HCT116 (cell line): ENCODE results near the gene ZBTB6. TPM values are rescaled to one million over a fixed set of nuclear protein-coding genes. Genes with fewer than 3 reads are reported as not detected.
A peak's percentile ranks its signal among the peaks of the same experiment; 100 is the strongest.

Source experiments
- ATAC-seq: fragments of 200-7000 bp; cut with Tn5 transposase; 2 replicates; pipeline ENCODE4 v1.9.1; 2020; ENCODE audit warnings: mild to moderate bottlenecking, moderate library complexity
- Bru-seq: library from RNA; stranded (reverse); fragments of 400-500 nt; gene quantifications from one replicate; lab custom pipeline; 2021; lab: Mats Ljungman, UMichigan
- BruChase-seq, 2 experiments: library from RNA; stranded (reverse); fragments of 400-500 nt; gene quantifications; one replicate each; lab custom pipeline; 2021; lab: Mats Ljungman, UMichigan
- BruUV-seq: library from RNA; stranded (reverse); fragments of 400-500 nt; replicated peaks from 2 replicates; lab custom pipeline; 2021; lab: Mats Ljungman, UMichigan
- CTCF ChIA-PET: fragments of 300-600 bp; sonication (Branson Sonifier 250); formaldehyde crosslinking; loops from one replicate; lab custom pipeline; 2021; ENCODE audit warnings: antibody characterized with exemption; lab: Charles Lee
- POLR2A ChIA-PET: fragments of 300-600, 350-600 bp; sonication (Branson Sonifier 250); formaldehyde crosslinking; loops from one replicate; lab custom pipeline; 2021; ENCODE audit warnings: antibody characterized with exemption; lab: Charles Lee
- RAD21 ChIA-PET, 2 experiments: fragments of 300-600 bp; sonication (Branson Sonifier 250); formaldehyde crosslinking; loops; one replicate each; lab custom pipeline; 2023; ENCODE audit warnings: low total read pairs in 2 of 2; ENCODE audit not compliant: uncharacterized antibody in 2 of 2, unreplicated experiment in 2 of 2, low non-redundant PET in 1 of 2; lab: Charles Lee
- DNase-seq: peaks from one replicate; pipeline ENCODE4 v3.0.0-alpha.2; 2010; ENCODE audit warnings: low read depth, low spot score
- H2AFZ ChIP-seq: fragments of 200-600 bp; shearing (Covaris generic), sonication (generic); 2 replicates; pipeline ENCODE4 v1.6.1; 2017; ENCODE audit warnings: low read depth, mixed run types, mixed read lengths, antibody characterized with exemption, low read length; ENCODE audit not compliant: poor library complexity, severe bottlenecking
- H3K27ac ChIP-seq: 2 replicates; pipeline ENCODE4 v1.5.1; 2012; ENCODE audit warnings: low read depth, low read length
- H3K27me3 ChIP-seq: fragments of 200-600 bp; sonication (generic); 2 replicates; pipeline ENCODE4 v1.6.1; 2016; ENCODE audit warnings: mixed run types, low read length, mixed read lengths; ENCODE audit not compliant: insufficient read depth
- H3K36me3 ChIP-seq, 2 experiments: fragments of 200-500 bp in 1 of 2; fragments of 200-600 bp in 1 of 2; sonication (Bioruptor generic) in 1 of 2; sonication (generic) in 1 of 2; 2 replicates each; pipeline versions ENCODE4 v1.5.1 to v1.6.1; 2014 to 2016; ENCODE audit warnings: low read length in 2 of 2, inconsistent platforms in 1 of 2, mixed read lengths in 1 of 2, mixed run types in 1 of 2; ENCODE audit not compliant: insufficient read depth in 2 of 2, control insufficient read depth in 1 of 2
- H3K4me1 ChIP-seq, 2 experiments: fragments of 200-600 bp in 1 of 2; sonication (generic) in 1 of 2; 2 replicates each; pipeline versions ENCODE4 v1.5.1 to v1.6.1; 2012 to 2017; ENCODE audit warnings: low read length in 2 of 2, inconsistent platforms in 1 of 2, mild to moderate bottlenecking in 1 of 2, mixed read lengths in 1 of 2, mixed run types in 1 of 2, moderate library complexity in 1 of 2; ENCODE audit not compliant: insufficient read depth in 2 of 2, control insufficient read depth in 1 of 2
- H3K4me2 ChIP-seq: fragments of 200-600 bp; sonication (generic); 2 replicates; pipeline ENCODE4 v1.6.1; 2017; ENCODE audit warnings: mixed run types, low read length, mixed read lengths
- H3K4me3 ChIP-seq, 2 experiments: fragments of 200-600 bp in 1 of 2; sonication (generic) in 1 of 2; replicated peaks in 1 of 2; 2 replicates each; pipeline ENCODE4 v1.5.1; 2011 to 2016; ENCODE audit warnings: low read length in 2 of 2, control low read depth in 1 of 2, low read depth in 1 of 2, mild to moderate bottlenecking in 1 of 2, mixed read lengths in 1 of 2, mixed run types in 1 of 2
- H3K79me2 ChIP-seq: fragments of 200-600 bp; sonication (generic); 2 replicates; pipeline ENCODE4 v1.6.1; 2017; ENCODE audit warnings: mild to moderate bottlenecking, mixed run types, low read length, moderate library complexity, mixed read lengths; ENCODE audit not compliant: insufficient read depth
- H3K9ac ChIP-seq: fragments of 200-600 bp; sonication (generic); 2 replicates; pipeline ENCODE4 v1.6.1; 2016; ENCODE audit warnings: low read length, mixed read lengths
- H3K9me2 ChIP-seq: fragments of 200-600 bp; sonication (generic), shearing (Covaris generic); 2 replicates; pipeline ENCODE4 v1.6.1; 2017; ENCODE audit warnings: mixed run types, mild to moderate bottlenecking, moderate library complexity; ENCODE audit not compliant: insufficient read depth
- H3K9me3 ChIP-seq, 2 experiments: fragments of 200-500 bp in 1 of 2; fragments of 200-600 bp in 1 of 2; sonication (Bioruptor generic) in 1 of 2; sonication (generic) in 1 of 2; 2 replicates each; pipeline ENCODE4 v1.6.1; 2014 to 2017; ENCODE audit warnings: low read length in 2 of 2, mixed read lengths in 2 of 2, inconsistent platforms in 1 of 2, low read depth in 1 of 2, mild to moderate bottlenecking in 1 of 2, mixed run types in 1 of 2, moderate library complexity in 1 of 2; ENCODE audit not compliant: control insufficient read depth in 1 of 2, insufficient read depth in 1 of 2
- H4K20me1 ChIP-seq: fragments of 200-600 bp; sonication (generic), shearing (Covaris generic); 2 replicates; pipeline ENCODE4 v1.6.1; 2017; ENCODE audit warnings: mixed run types, mild to moderate bottlenecking, moderate library complexity; ENCODE audit not compliant: insufficient read depth
- ATF3 ChIP-seq: IDR thresholded peaks from 2 replicates; pipeline ENCODE4 v1.6.1; 2012
- CBX3 ChIP-seq: IDR thresholded peaks from 2 replicates; pipeline ENCODE4 v1.6.1; 2012; ENCODE audit warnings: low read depth
- CTCF ChIP-seq, 3 experiments: fragments of 200-600 bp in 1 of 3; sonication (generic) in 1 of 3; IDR thresholded peaks in 2 of 3; conservative IDR thresholded peaks in 1 of 3; 2 replicates each; pipeline ENCODE4 v1.5.1; 2012 to 2017; ENCODE audit warnings: low read depth in 2 of 3, low read length in 2 of 3, antibody characterized with exemption in 1 of 3, borderline replicate concordance in 1 of 3, control low read depth in 1 of 3, mild to moderate bottlenecking in 1 of 3, mixed read lengths in 1 of 3, mixed run types in 1 of 3, moderate library complexity in 1 of 3; ENCODE audit not compliant: insufficient read depth in 1 of 3
- EGR1 ChIP-seq: IDR thresholded peaks from 2 replicates; pipeline ENCODE4 v1.6.1; 2012; ENCODE audit warnings: low read depth
- ELF1 ChIP-seq: IDR thresholded peaks from 2 replicates; pipeline ENCODE4 v1.6.1; 2012; ENCODE audit warnings: low read depth, borderline replicate concordance
- EZH2 ChIP-seq: fragments of 200-600 bp; sonication (generic); IDR thresholded peaks from 2 replicates; pipeline ENCODE4 v1.6.1; 2017; ENCODE audit warnings: antibody characterized with exemption, mixed run types
- EZH2phosphoT487 ChIP-seq: fragments of 200-600 bp; IDR thresholded peaks from 2 replicates; pipeline ENCODE4 v1.6.1; 2018; ENCODE audit warnings: antibody characterized with exemption, borderline replicate concordance
- FOSL1 ChIP-seq: IDR thresholded peaks from 2 replicates; pipeline ENCODE4 v1.6.1; 2012; ENCODE audit warnings: low read depth
- JUND ChIP-seq: IDR thresholded peaks from 2 replicates; pipeline ENCODE4 v1.6.1; 2012
- MAX ChIP-seq: IDR thresholded peaks from 2 replicates; pipeline ENCODE4 v1.6.1; 2012
- POLR2A ChIP-seq: IDR thresholded peaks from 2 replicates; pipeline ENCODE4 v1.7.0; 2011; ENCODE audit warnings: borderline replicate concordance; ENCODE audit not compliant: insufficient read depth, insufficient read length; ENCODE audit errors: extremely low read depth
- POLR2AphosphoS5 ChIP-seq: IDR thresholded peaks from 2 replicates; pipeline ENCODE4 v1.6.1; 2011; ENCODE audit warnings: mild to moderate bottlenecking, low read depth, low read length, moderate library complexity
- RAD21 ChIP-seq: IDR thresholded peaks from 2 replicates; pipeline ENCODE4 v1.6.1; 2012; ENCODE audit warnings: low read depth, mild to moderate bottlenecking
- SIN3A ChIP-seq: IDR thresholded peaks from 2 replicates; pipeline ENCODE4 v1.6.1; 2012; ENCODE audit warnings: low read depth
- SP1 ChIP-seq: IDR thresholded peaks from 2 replicates; pipeline ENCODE4 v1.6.1; 2012; ENCODE audit warnings: low read depth
- SRF ChIP-seq: IDR thresholded peaks from 2 replicates; pipeline ENCODE4 v1.6.1; 2012; ENCODE audit warnings: low read depth
- TCF7L2 ChIP-seq: IDR thresholded peaks from 2 replicates; pipeline ENCODE4 v1.7.0; 2011; ENCODE audit warnings: borderline replicate concordance, inconsistent platforms; ENCODE audit not compliant: insufficient read depth, insufficient read length; ENCODE audit errors: extremely low read depth
- YY1 ChIP-seq: IDR thresholded peaks from 2 replicates; pipeline ENCODE4 v1.6.1; 2011; ENCODE audit warnings: low read length, low read depth, moderate library complexity, mild to moderate bottlenecking; ENCODE audit not compliant: insufficient replicate concordance; ENCODE audit errors: extremely low read depth
- ZBTB33 ChIP-seq: IDR thresholded peaks from 2 replicates; pipeline ENCODE4 v1.6.1; 2011; ENCODE audit warnings: mild to moderate bottlenecking, low read length, moderate library complexity; ENCODE audit not compliant: insufficient replicate concordance; ENCODE audit errors: extremely low read depth
- ZFX ChIP-seq: fragments of 450-650 bp; IDR thresholded peaks from 2 replicates; pipeline ENCODE4 v1.6.1; 2017
- ZNF274 ChIP-seq: fragments of 200-500 bp; sonication (Bioruptor generic); IDR thresholded peaks from 2 replicates; pipeline ENCODE4 v1.6.1; 2014; ENCODE audit warnings: mild to moderate bottlenecking, low read depth, low read length, inconsistent platforms
- intact Hi-C: fragments of 100-400 bp; cut with micrococcal nuclease; formaldehyde crosslinking; loops from 2 replicates; pipeline ENCODE4 v1.10.0; 2022
- long read RNA-seq: library from polyadenylated mRNA; unstranded; transcript quantifications from one replicate; pipeline ENCODE4 v2.0.0, GENCODE V29; 2021; ENCODE audit not compliant: unreplicated experiment
- polyA plus RNA-seq: library from polyadenylated mRNA; unstranded; fragments of >200 nt; gene quantifications from 2 replicates; pipeline ENCODE4 v1.2.1, GENCODE V29; 2012; ENCODE audit warnings: missing spikeins
- total RNA-seq: library from RNA; stranded (reverse); gene quantifications from one replicate; pipeline ENCODE4 v1.2.1, GENCODE V29; 2021; ENCODE audit not compliant: unreplicated experiment

The ZBTB6 gene
- total RNA-seq (12.3 TPM), Bru-seq, nascent RNA (percentile 94 among the genes with signal in this experiment), BruChase-seq, experiment 1, labeled RNA remaining after a 6-hour chase (percentile 77 among the genes with signal in this experiment), BruChase-seq, experiment 2, labeled RNA remaining after a 2-hour chase (percentile 98 among the genes with signal in this experiment)
- 2.0 and 3.8 TPM in 2 replicates for polyA plus RNA-seq
- long read RNA-seq, full-length matches to known transcripts: 12 of 14 reads
- long read RNA-seq, partial matches to known transcripts: 0 of 14 reads
- long read RNA-seq, other reads (novel, unspliced or antisense): 2 of 14 reads

- CTCF ChIA-PET: interaction anchor here (0.8 to 1.6 kb wide), 3 partner anchors 28 to 437 kb away, joined by 3 to 6 read pairs (median 4); partner anchors contain the start of gene RABGAP1
- H3K9ac ChIP-seq: peak within 1 kb of the TSS; percentile 79
- BruUV-seq: no TSS peak
- TF ChIP-seq ELF1 (peak; percentile 81), CTCF (IDR thresholded peaks at IDR 0.05 in 2 of 3, conservative IDR thresholded peaks at IDR 0.05 in 1 of 3; ENCODE audit: borderline replicate concordance in 1 of 3, insufficient read depth in 1 of 3, low read depth in 2 of 3, low read length in 2 of 3) (no peak), YY1 (peak; percentile 68), ZBTB33 (no peak), MAX (peak; percentile 43), SIN3A (no peak), ZNF274 (no peak), POLR2AphosphoS5 (peak; percentile 89), EZH2 (no peak), FOSL1 (no peak), CBX3 (0 out of 2 replicates have a peak, but pooled peaks have one; percentile 16), SP1 (no peak), TCF7L2 (peak; percentile 63), ATF3 (no peak), POLR2A (no peak), EGR1 (peak; percentile 62; the same call in 1 of the 2 replicates), SRF (no peak; the same call in 1 of the 2 replicates), EZH2phosphoT487 (no peak), JUND (no peak), RAD21 (no peak), ZFX (peak; percentile 93)
- no peaks in the 10 kb centered on the region for H3K9me3 ChIP-seq
- peak within 1 kb of the TSS; percentile 61 to 95 for H3K4me3 ChIP-seq
- H3K27ac ChIP-seq: peak within 1 kb of the TSS; percentile 73
- H3K36me3 ChIP-seq: peaks cover 12 to 14% of the 10 kb centered on the region in 2 experiments; a peak in 3 of 4 replicates
- peak; percentile 92 for ATAC-seq
- H3K4me1 ChIP-seq: peaks cover 7 to 13% of the 10 kb centered on the region in 2 experiments; a peak in 3 of 4 replicates
- RAD21 ChIA-PET: interaction anchor here in 1 of 2 experiments (1.1 kb wide), 1 partner anchor 18 kb away, joined by 3 read pairs; the partner anchor contains the start of gene ZBTB26
- no peaks in the 10 kb centered on the region for H4K20me1 ChIP-seq
- H3K9me2 ChIP-seq: no peaks in the 10 kb centered on the region
- H2AFZ ChIP-seq: peak within 1 kb of the TSS; percentile 14
- H3K79me2 ChIP-seq: peaks cover 58% of the 10 kb centered on the region
- intact Hi-C loops: loop anchor here (1.0 to 2.0 kb wide), 2 partner anchors 18 to 28 kb away; partner anchors contain the start of genes RABGAP1 and ZBTB26
- DNase-seq: peak; percentile 79
- POLR2A ChIA-PET: interaction anchor here (0.5 to 3.3 kb wide), 6 partner anchors 8 to 646 kb away, joined by 3 to 19 read pairs (median 6); partner anchors contain the start of genes RABGAP1, RC3H2 and ZBTB26
- peak within 1 kb of the TSS; percentile 86 for H3K4me2 ChIP-seq
- H3K27me3 ChIP-seq: no peaks in the 10 kb centered on the region
These were observed at the start of gene ZBTB6 for GRCh38 chr9:122912964-122913673. Gene ZBTB6, minus strand, starts transcription at chr9:122913323. Its CDS starts 1,251 bp downstream, at chr9:122912072.
